ENCODE measurements around the gene ALPG.
"Not testable (repeated sequence)": the region's sequence is repeated elsewhere in the genome, so short reads cannot be mapped to it uniquely, and the experiment has no call there.

The ALPG gene

GRCh38 chr2:232420463-232421188, 14.0 kb downstream of the ALPG start:
- DNase-seq: peak in 1 of 4 experiments; percentile 17

GRCh38 chr2:232421189-232421785, 14.6 kb downstream of the ALPG start:
- DNase-seq: no peak

- no peak for DNase-seq
Measured at GRCh38 chr2:232422051-232422450, 15.4 kb downstream of the ALPG start.

- not testable (repeated sequence) for DNase-seq
Measured at GRCh38 chr2:232422996-232423395, 16.4 kb downstream of the ALPG start.

GRCh38 chr2:232423407-232423806, 16.8 kb downstream of the ALPG start:
- DNase-seq: not testable (repeated sequence)

GRCh38 chr2:232431705-232432590, 25.3 kb downstream of the ALPG start:
- DNase-seq: no peak

- DNase-seq: peak; percentile 11 to 40 (median 20)
Measured at GRCh38 chr2:232432598-232433184, 26.0 kb downstream of the ALPG start.

GRCh38 chr2:232433622-232434021, 27.0 kb downstream of the ALPG start:
- DNase-seq: not testable (repeated sequence)

- DNase-seq: no peak
Measured at GRCh38 chr2:232434091-232434490, 27.4 kb downstream of the ALPG start.

- no peak for DNase-seq
Measured at GRCh38 chr2:232434563-232435374, 28.1 kb downstream of the ALPG start.

GRCh38 chr2:232435375-232435648, 28.7 kb downstream of the ALPG start:
- DNase-seq: no peak

- DNase-seq: no peak
Measured at GRCh38 chr2:232435805-232436204, 29.2 kb downstream of the ALPG start.

GRCh38 chr2:232436381-232437194, 29.9 kb downstream of the ALPG start:
- no peak for DNase-seq

- no peak for DNase-seq
Measured at GRCh38 chr2:232437195-232437571, 30.5 kb downstream of the ALPG start.

- no peak for DNase-seq
Measured at GRCh38 chr2:232438091-232438490, 31.4 kb downstream of the ALPG start.

GRCh38 chr2:232438951-232439757, 32.5 kb downstream of the ALPG start:
- peak; percentile 28 to 67 (median 39) for DNase-seq

- DNase-seq: no peak
Measured at GRCh38 chr2:232439758-232440135, 33.1 kb downstream of the ALPG start.

GRCh38 chr2:232440220-232441018, 33.8 kb downstream of the ALPG start:
- DNase-seq: peak; percentile 82 to 90 (median 87)

- no peak for DNase-seq
Measured at GRCh38 chr2:232441147-232441651, 34.6 kb downstream of the ALPG start.

Measured in suppressor macrophage (primary cell).